GM18505 (cell line): ENCODE data around the gene IL20RA.

Experiments used
- ATAC-seq: cut with Tn5 transposase; IDR thresholded peaks from one replicate; pipeline ENCODE4 v1.9.1; 2021; ENCODE audit not compliant: unreplicated experiment
- POLR2A ChIP-seq: IDR thresholded peaks from 4 replicates; pipeline ENCODE4 v1.6.1; 2011; ENCODE audit warnings: borderline replicate concordance; ENCODE audit not compliant: insufficient read depth, insufficient read length; ENCODE audit errors: extremely low read depth

The IL20RA gene

DNA sequence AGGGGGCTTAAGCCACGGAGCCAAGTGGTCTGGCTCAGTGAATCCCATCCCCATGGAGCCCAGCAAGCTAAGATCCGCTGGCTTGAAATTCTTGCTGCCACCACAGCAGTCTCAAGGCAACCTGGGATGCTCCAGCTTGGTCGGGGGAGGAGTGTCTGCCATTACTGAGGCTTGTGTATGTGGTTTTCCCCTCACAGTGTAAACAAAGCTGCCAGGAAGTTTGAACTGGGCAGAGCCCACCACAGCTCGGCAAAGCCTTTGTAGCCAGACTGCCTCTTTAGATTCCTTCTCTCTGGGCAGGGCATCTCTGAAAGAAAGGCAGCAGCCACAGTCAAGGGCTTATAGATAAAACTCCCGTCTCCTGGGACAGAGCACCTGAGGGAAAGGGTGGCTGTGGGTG is 25.5 kb upstream of the IL20RA start:
- ATAC-seq: no peak
- TF ChIP-seq POLR2A: no peak

DNA sequence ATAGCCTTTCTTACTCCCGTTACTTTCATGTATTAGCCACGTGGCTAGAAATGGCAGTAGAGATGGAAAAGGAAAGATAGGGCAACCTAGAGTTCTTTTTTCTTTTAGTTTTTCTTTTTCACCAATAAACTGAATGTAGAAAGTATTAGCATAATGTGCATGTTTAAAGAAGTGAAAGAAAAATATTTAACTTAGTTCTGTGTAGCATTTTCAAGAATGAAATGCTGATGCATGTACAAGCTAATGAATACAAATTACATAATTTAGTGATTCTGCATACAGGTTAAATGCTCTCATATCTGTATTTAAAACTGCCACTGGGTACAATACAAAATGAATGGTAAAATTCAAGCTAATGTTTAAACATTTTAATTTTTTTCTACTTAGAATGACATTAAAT is 22.6 kb upstream of the IL20RA start:
- TF ChIP-seq POLR2A: no peak
- no peak for ATAC-seq

GRCh38 chr6:137058037-137058436 is 13.3 kb upstream of the IL20RA start:
- no peak for ATAC-seq
- TF ChIP-seq POLR2A: no peak

DNA sequence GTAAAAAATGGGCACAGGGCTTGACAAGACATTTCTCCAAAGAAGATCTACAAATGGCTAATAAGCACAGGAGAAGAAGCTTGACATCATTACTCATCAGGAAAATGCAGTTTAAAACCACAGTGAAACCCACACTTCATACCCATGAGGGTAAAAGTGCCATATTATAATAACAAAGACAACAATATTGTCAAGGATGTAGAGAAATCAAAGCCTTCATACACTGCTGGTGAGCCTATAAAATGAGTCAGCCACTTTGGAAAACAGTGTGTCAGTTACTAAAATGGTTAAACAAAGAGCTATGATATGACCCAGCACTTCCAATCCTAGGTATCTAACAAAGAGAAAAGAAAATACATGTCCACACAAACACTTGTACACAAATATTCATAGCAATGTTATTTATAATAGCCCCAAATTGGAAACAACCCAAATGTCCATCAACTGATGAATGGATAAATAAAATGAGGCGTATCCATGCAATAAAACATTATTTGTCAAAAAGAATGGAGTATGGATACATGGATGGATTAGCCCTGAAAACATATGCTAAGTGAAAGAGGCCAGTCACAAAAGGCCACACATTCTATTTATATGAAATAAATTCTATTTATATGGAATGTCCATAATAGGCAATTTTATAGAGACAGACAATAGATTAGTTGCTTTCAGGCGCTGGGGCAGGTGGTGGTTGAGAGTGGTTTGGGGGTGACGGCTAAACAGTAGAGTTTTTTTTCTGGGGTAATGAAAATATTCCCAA is 11.5 kb upstream of the IL20RA start:
- no peak for ATAC-seq
- no peak for TF ChIP-seq POLR2A

- TF ChIP-seq POLR2A: no peak
- ATAC-seq: no peak
These were observed 7.2 kb upstream of the IL20RA start for GRCh38 chr6:137051790-137052472.

DNA sequence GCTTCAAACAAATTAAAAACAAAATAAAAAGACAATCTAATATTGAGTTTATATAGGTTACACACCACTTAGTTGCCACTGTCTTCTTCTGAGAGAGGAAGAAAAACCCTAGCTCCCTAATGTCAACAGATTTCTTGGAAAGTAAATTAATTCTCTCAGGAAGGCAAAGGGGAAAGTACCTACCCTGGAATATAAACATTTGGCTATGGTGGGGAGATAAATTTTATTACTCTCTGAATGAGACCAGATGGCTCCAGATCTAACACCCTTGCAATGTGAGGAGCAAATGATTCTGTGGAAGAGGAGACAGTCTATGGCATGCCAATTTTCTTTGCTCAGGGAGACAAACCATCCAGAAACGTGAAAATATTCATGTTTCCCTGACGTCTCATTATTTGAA is 4.3 kb upstream of the IL20RA start:
- TF ChIP-seq POLR2A: no peak
- no peak for ATAC-seq

DNA sequence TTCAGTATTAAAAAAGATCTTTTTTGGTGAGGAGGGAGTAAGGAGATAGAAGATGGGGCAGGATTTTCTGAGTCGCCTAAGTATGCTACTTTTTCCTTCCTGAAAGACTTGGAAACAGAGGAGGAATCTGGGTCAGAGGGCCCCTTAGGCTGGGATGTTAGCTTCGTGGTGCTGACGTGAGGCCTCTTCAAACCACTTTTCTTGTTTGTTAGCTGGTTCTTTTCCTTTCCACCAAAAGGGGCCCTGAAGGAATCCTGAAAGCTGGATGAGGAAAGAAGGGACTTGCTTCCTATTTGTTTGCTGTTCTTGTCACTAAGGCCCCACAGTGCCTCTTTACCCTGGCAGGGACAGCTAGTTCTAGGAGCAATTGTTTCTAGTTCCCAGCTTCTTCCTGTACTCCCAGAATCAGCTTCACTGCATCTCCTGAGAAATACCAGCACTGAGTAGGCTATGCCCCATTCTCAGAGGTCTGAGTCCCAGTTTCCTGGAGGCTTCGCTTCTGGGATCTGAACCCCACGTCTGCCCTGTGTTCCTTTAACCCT is 2.2 kb upstream of the IL20RA start:
- no peak for TF ChIP-seq POLR2A
- ATAC-seq: no peak

DNA sequence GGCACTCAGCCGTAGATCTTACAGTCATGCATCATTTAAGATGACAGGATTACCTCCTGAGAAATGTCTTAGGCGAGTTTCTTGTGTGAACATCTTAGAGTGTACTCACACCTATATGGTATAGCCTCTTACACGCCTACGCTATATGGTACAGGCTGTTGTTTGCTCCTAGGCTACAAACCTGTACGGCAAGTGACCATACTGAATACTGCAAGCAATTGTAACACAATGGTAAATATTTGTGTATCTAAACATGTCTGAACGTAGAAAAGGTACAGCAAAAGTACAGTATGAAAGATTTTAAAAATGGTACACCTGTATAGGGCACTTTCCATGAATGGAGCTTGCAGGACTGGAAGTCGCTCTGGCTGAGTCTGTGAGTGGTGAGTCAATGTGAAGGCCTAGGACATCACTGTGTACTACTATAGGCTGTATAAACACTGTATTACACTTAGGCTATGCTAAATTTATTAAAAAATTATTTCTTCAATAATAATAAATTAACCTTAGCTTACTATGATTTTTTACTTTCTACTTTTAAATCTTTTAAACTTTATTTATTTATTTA is 541 bp upstream of the IL20RA start:
- ATAC-seq: no peak
- no peak for TF ChIP-seq POLR2A

DNA sequence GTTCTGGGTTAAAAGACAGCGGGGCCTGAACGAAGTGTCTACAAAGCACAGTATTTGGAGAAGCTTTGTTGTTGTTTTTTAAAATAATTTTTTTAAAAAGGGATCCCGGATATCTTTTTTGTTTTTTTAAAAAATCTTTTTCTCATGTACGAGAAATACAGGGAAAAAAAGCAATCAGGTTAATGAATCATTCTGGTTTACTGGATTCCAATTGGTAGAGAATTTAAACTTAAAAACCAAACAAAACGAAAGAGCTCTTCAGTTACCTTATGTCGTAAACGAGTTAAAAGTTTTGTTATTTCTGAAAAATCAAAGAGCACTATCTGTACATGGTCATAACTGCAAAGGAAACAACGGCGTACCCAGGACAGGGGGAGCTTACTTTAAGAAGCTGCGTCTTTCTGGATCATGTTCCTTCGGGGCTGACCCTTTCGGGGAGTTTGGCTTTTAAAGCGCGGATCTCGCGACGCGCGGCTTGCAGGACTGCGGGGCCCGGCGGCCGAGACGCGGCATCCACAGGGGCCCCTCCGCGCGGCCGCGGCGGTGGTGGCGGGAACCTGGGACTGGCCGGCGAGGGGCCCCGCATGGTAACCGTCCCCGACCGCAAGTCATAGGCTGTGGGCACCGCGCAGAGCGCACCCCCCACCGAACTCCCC is 927 bp downstream of the IL20RA start:
- TF ChIP-seq POLR2A: no peak
- no peak for ATAC-seq

DNA sequence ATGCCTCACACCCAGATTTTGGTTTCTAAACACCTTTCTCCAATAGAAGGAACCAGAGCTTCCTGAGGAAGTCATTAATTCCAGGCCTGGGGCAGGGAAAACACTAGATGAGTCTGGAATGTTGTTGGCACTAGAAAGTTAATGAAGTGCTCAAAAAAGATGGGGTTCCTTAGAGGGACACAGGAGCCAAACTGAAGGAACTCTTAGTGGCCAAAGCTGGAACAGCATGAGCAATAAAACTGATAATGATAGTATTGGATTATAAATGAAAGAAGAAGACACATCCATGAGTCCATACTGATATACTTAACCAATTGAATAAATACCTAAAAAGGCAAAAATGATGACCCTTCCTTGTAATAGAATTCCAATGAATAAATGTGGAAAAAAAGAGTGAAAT is 4.4 kb downstream of the IL20RA start:
- ATAC-seq: no peak
- no peak for TF ChIP-seq POLR2A

- no peak for ATAC-seq
- no peak for TF ChIP-seq POLR2A
These were observed 5.8 kb downstream of the IL20RA start for GRCh38 chr6:137039010-137039409.

GRCh38 chr6:137036566-137037300 is 8.0 kb downstream of the IL20RA start:
- TF ChIP-seq POLR2A: no peak
- no peak for ATAC-seq

- peak; percentile 92 for ATAC-seq
- TF ChIP-seq POLR2A: no peak
These were observed 10.9 kb downstream of the IL20RA start for GRCh38 chr6:137033828-137034227.

DNA sequence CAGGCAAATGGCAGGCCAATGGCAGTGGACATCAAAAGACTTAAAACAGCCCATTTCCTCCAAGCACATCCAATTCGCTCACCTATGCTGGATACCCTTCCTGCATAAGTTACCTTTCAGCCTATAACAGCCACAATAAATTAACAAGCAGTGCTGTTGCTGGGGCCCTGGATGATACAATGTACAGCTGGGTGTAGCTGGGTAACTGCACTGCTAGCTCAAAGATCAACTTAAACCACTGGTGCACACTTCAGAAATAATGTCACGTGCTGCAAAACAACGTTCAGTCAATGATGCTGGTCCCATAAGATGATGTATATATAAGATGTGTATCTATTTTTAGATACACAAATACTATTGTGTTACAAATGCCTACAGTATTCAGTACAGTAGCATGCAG is 13.6 kb downstream of the IL20RA start:
- no peak for ATAC-seq
- no peak for TF ChIP-seq POLR2A

- TF ChIP-seq POLR2A: no peak
- no peak for ATAC-seq
These were observed 15.9 kb downstream of the IL20RA start for GRCh38 chr6:137028912-137029311.
